ENCODE measurements around the gene CLRN3.

Gene CLRN3

GRCh38 chr10:127892743-127893142 is at the start of gene CLRN3:
Gene CLRN3, minus strand, starts transcription at chr10:127892941. Its CDS starts 157 bp downstream, at chr10:127892784.
- DNase-seq (ENCODE audit: low read depth in 2 of 2), result no peak

- DNase-seq (ENCODE audit: low read depth in 2 of 2), result no peak
These were observed 48.3 kb upstream of the CLRN3 start for GRCh38 chr10:127940866-127941640.

GRCh38 chr10:127939786-127940330 is 47.1 kb upstream of the CLRN3 start:
- no peak for DNase-seq (ENCODE audit: low read depth in 2 of 2)

- DNase-seq (ENCODE audit: low read depth in 2 of 2), result no peak
These were observed 45.2 kb upstream of the CLRN3 start for GRCh38 chr10:127937915-127938463.

GRCh38 chr10:127937069-127937468 is 44.3 kb upstream of the CLRN3 start:
- no peak for DNase-seq (ENCODE audit: low read depth in 2 of 2)

- no peak for DNase-seq (ENCODE audit: low read depth in 2 of 2)
These were observed 42.4 kb upstream of the CLRN3 start for GRCh38 chr10:127935071-127935561.

- no peak for DNase-seq (ENCODE audit: low read depth in 2 of 2)
These were observed 41.6 kb upstream of the CLRN3 start for GRCh38 chr10:127934383-127934782.

- no peak for DNase-seq (ENCODE audit: low read depth in 2 of 2)
These were observed 40.5 kb upstream of the CLRN3 start for GRCh38 chr10:127933271-127933670.

GRCh38 chr10:127932521-127933270 is 40.0 kb upstream of the CLRN3 start:
- no peak for DNase-seq (ENCODE audit: low read depth in 2 of 2)

GRCh38 chr10:127928021-127928806 is 35.5 kb upstream of the CLRN3 start:
- no peak for DNase-seq (ENCODE audit: low read depth in 2 of 2)

GRCh38 chr10:127926455-127926854 is 33.7 kb upstream of the CLRN3 start:
- DNase-seq (ENCODE audit: low read depth in 2 of 2), result no peak

- no peak for DNase-seq (ENCODE audit: low read depth in 2 of 2)
These were observed 32.9 kb upstream of the CLRN3 start for GRCh38 chr10:127925471-127926207.

GRCh38 chr10:127923646-127924045 is 30.9 kb upstream of the CLRN3 start:
- no peak for DNase-seq (ENCODE audit: low read depth in 2 of 2)

- no peak for DNase-seq (ENCODE audit: low read depth in 2 of 2)
These were observed 30.1 kb upstream of the CLRN3 start for GRCh38 chr10:127922675-127923366.

- DNase-seq (ENCODE audit: low read depth in 2 of 2), result no peak
These were observed 29.5 kb upstream of the CLRN3 start for GRCh38 chr10:127922206-127922605.

GRCh38 chr10:127921753-127922145 is 29.0 kb upstream of the CLRN3 start:
- DNase-seq (ENCODE audit: low read depth in 2 of 2), result no peak

- DNase-seq (ENCODE audit: low read depth in 2 of 2), result no peak
These were observed 28.5 kb upstream of the CLRN3 start for GRCh38 chr10:127921075-127921752.

- DNase-seq (ENCODE audit: low read depth in 2 of 2), result no peak
These were observed 27.7 kb upstream of the CLRN3 start for GRCh38 chr10:127920306-127921074.

Measured in activated CD8-positive, alpha-beta memory T cell treated with anti-CD3 and anti-CD28 coated beads for 4 hours (primary cell).